Cardiac muscle cell (in vitro differentiated cells and primary cell): ENCODE measurements around the gene PAX5. TPM values are rescaled to one million over a fixed set of nuclear protein-coding genes. Genes with fewer than 3 reads are reported as not detected.

Experiments
- DNase-seq, 2 donors: peaks; one replicate each; pipeline versions ENCODE4 v3.0.0 to v3.0.0-alpha.2; 2010 to 2017; ENCODE audit warnings: low read depth in 1 of 2, low spot score in 1 of 2
- H3K27ac ChIP-seq: fragments of 200-600 bp; sonication (generic); 2 replicates; pipeline ENCODE4 v1.5.1; 2016
- H3K27me3 ChIP-seq: fragments of 200-600 bp; sonication (generic); 2 replicates; pipeline ENCODE4 v1.6.0; 2016; ENCODE audit warnings: control low read depth
- H3K36me3 ChIP-seq: fragments of 200-600 bp; sonication (generic); 2 replicates; pipeline ENCODE4 v1.5.1; 2016; ENCODE audit warnings: control low read depth
- H3K4me1 ChIP-seq: fragments of 200-600 bp; sonication (generic); 2 replicates; pipeline ENCODE4 v1.8.1; 2017; ENCODE audit warnings: low read depth, mild to moderate bottlenecking, mixed run types
- H3K4me3 ChIP-seq: fragments of 200-600 bp; sonication (generic); 2 replicates; pipeline ENCODE4 v1.5.1; 2016; ENCODE audit warnings: mild to moderate bottlenecking
- H3K9me3 ChIP-seq: fragments of 200-600 bp; sonication (generic); 2 replicates; pipeline ENCODE4 v1.5.1; 2017; ENCODE audit warnings: low read depth, mild to moderate bottlenecking, control low read depth
- polyA plus RNA-seq: library from polyadenylated mRNA; unstranded; fragments of >200 nt; fragmentation: Nextera tagmentation; extraction: Ambion mirVana; gene quantifications from 2 replicates; pipeline ENCODE4 v1.2.1, GENCODE V29; 2016
- total RNA-seq: library from RNA; depleted of rRNA; stranded (reverse); fragments of >200 nt; gene quantifications from 2 replicates; pipeline ENCODE4 v1.2.3, GENCODE V29; 2016
- TF ChIP-seq, protein P1 (sequence below): IDR thresholded peaks from 2 replicates; pipeline ENCODE4 v1.5.1; 2012; ENCODE audit warnings: low read depth, mild to moderate bottlenecking, low read length

The PAX5 gene
- total and polyA plus RNA-seq, 2 experiments from 2014 or later = not detected

DNA sequence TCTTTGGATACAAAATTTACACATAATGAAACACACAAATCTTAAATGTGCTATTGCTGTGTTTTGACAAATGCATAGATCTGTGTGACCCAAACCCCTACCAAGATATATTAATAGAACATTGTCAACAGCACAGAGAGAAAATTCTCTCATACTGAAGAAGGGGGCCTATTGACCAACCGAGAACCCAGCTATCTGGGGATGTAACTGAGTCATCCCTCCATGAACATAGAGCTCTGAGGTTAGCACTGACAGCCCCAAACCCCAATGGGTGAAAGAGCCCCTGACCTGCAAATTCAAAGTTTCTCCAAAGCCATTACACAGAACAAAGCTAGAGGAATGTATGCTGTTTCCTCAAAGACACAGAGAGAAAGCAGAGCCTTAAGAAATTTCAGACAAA lies 180.8 kb downstream of the PAX5 start:
- TF ChIP-seq, protein P1, sequence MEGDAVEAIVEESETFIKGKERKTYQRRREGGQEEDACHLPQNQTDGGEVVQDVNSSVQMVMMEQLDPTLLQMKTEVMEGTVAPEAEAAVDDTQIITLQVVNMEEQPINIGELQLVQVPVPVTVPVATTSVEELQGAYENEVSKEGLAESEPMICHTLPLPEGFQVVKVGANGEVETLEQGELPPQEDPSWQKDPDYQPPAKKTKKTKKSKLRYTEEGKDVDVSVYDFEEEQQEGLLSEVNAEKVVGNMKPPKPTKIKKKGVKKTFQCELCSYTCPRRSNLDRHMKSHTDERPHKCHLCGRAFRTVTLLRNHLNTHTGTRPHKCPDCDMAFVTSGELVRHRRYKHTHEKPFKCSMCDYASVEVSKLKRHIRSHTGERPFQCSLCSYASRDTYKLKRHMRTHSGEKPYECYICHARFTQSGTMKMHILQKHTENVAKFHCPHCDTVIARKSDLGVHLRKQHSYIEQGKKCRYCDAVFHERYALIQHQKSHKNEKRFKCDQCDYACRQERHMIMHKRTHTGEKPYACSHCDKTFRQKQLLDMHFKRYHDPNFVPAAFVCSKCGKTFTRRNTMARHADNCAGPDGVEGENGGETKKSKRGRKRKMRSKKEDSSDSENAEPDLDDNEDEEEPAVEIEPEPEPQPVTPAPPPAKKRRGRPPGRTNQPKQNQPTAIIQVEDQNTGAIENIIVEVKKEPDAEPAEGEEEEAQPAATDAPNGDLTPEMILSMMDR = no peak
- DNase-seq = no peak
- Histone ChIP-seq H3K4me1 (no peaks in the 10 kb centered on the region), H3K9me3 (no peaks in the 10 kb centered on the region), H3K27ac (no peak overlapping the region), H3K36me3 (no peaks in the 10 kb centered on the region), H3K27me3 (peaks cover 5% of the 10 kb centered on the region), H3K4me3 (no peak overlapping the region)

DNA sequence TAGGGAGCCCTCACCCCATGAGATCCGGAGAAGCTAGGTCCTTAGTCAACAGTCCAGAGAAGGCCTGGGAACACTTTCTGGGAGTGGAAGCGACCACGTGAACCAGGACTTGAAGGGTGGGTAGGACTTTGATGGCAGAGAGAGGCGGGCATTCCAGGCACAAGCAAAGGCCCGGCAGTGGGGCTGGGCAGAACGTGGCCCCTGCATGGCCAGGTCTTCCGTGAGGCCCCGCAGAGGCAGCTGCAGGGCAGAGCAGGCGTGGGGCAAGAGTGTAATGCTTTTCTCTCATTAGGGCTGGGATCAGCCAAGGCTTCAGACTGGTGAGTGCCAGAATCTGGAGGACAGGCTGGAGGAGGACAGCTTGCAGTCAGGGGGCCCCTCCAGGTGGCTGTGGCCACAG lies 184.1 kb downstream of the PAX5 start:
- H3K27me3 ChIP-seq = peaks cover 3% of the 10 kb centered on the region

DNA sequence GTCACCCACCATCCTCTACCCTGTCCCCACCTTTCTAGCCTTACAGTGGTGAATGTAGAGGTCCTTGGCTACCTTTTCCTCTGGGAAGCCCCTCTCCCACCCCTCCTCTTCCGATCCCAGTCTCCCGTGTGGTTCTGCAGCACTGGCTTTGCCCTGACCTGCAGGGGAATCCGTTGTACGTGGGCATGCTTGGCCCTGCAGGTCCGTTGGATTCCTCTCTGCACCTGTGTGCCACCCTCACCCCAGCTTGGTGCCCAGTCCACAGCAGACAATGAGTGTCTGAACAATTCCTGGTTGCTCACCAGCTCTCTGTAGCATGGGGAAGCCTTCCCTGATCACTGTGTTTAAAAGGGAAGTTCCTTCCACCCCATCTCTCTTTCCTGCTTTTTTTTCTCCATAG lies 185.1 kb downstream of the PAX5 start:
- no peaks in the 10 kb centered on the region for H3K36me3 ChIP-seq
- H3K4me3 ChIP-seq = no peak overlapping the region
- no peak for DNase-seq
- H3K27ac ChIP-seq = no peak overlapping the region
- TF ChIP-seq, protein P1 = no peak
- no peaks in the 10 kb centered on the region for H3K9me3 ChIP-seq
- no peaks in the 10 kb centered on the region for H3K4me1 ChIP-seq
- H3K27me3 ChIP-seq = peaks cover 1% of the 10 kb centered on the region

More for the DNA sequence above, 184.1 kb downstream of the PAX5 start:
- Histone ChIP-seq H3K27ac (no peak overlapping the region), H3K4me3 (no peak overlapping the region), H3K4me1 (no peaks in the 10 kb centered on the region), H3K9me3 (no peaks in the 10 kb centered on the region), H3K36me3 (no peaks in the 10 kb centered on the region)
- DNase-seq = no peak
- TF ChIP-seq, protein P1 = no peak

DNA sequence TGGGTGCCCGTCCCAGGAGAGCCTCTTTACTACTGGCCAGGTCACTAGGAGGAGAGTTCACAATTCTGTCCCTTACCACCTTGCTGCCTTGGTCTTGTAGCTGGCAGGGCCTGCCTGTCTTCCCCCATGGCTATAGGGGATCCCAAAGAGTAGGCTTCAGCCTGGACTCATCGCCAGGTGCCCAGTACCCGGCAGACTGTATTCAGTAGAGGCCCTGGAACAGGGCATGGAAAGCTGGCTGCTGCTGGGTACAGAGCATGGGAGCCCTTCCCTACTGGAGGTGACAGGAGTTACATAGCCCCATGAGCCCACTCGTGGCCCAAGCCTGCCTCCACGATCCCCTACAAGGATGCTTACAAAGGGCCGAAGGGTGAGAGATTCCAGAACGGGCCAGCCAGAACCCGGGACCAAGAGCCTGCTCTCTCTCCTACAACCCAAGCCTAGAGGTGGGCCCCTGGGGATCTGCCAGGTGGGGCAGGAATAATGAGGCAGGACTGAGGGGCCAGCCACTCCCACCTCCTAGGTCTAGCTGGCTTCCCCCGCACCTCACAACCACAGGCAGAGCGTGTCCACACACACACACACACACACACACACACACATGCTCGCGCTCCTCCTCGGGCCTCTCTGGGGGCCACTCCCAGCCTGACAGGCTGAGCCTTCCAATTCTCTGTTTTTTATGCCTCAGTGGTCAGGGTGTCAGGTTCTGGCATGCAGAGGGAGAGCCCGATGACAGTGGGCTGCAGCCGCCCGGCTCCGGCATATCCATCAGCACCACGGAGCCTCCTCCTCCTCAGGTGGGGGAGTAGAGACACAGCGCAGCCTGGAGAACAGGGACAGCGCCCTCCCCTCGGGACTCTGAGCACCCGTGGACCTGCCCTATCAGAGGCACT lies 186.0 kb downstream of the PAX5 start:
- Histone ChIP-seq H3K4me1 (no peaks in the 10 kb centered on the region), H3K27ac (no peak overlapping the region), H3K27me3 (no peaks in the 10 kb centered on the region), H3K9me3 (no peaks in the 10 kb centered on the region), H3K36me3 (no peaks in the 10 kb centered on the region), H3K4me3 (no peak overlapping the region)
- TF ChIP-seq, protein P1 = no peak
- DNase-seq = peak in 1 of 2 donors; percentile 13

DNA sequence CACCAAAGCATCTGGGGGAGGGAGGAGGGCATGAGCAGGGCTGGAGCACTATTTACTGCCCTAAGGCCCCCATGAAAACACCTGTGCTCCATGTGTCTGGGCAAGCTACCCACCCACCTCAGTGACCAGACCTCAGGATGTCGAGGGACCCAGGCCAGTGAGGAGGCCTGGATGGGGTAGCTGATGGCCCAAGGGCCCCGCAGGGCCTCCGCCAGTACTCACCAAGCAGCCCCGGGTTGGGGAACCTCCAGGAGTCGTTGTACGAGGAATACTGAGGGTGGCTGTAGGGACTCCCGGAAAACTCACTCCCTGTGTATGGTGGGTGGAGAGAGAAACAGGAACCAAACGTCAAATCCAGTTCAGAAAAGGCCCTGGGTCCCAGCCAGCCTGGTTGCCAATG lies 187.4 kb downstream of the PAX5 start:
- Histone ChIP-seq H3K4me3 (no peak overlapping the region), H3K27me3 (no peaks in the 10 kb centered on the region), H3K27ac (no peak overlapping the region), H3K9me3 (no peaks in the 10 kb centered on the region), H3K36me3 (no peaks in the 10 kb centered on the region), H3K4me1 (no peaks in the 10 kb centered on the region)
- no peak for DNase-seq
- TF ChIP-seq, protein P1 = no peak
